HL-60 (cell line): ENCODE data around the gene TUBA1B.
A peak's percentile ranks its signal among the peaks of the same experiment; 100 is the strongest.

ENCODE experiments used
- DNase-seq, 2 experiments: peaks; one replicate each; pipeline ENCODE4 v3.0.0-alpha.2; 2010 to 2020; ENCODE audit warnings: low read depth in 1 of 2, low spot score in 1 of 2
- H3K27ac ChIP-seq: fragments of 250-450 bp; sonication (Bioruptor Pico); replicated peaks from 2 replicates; pipeline ENCODE4 v1.5.1; 2020; ENCODE audit warnings: mild to moderate bottlenecking, moderate library complexity
- H3K27me3 ChIP-seq: fragments of 250-450 bp; sonication (Bioruptor Pico); 2 replicates; pipeline ENCODE4 v1.5.1; 2021; ENCODE audit warnings: mild to moderate bottlenecking, moderate library complexity; ENCODE audit not compliant: insufficient read depth, poor library complexity, severe bottlenecking
- H3K4me3 ChIP-seq: replicated peaks from 2 replicates; pipeline ENCODE4 v1.5.1; 2011; ENCODE audit warnings: mild to moderate bottlenecking, control low read depth, low read length; ENCODE audit not compliant: insufficient read depth
- GABPA ChIP-seq: IDR thresholded peaks from 2 replicates; pipeline ENCODE4 v1.6.1; 2012; ENCODE audit warnings: low read depth
- POLR2AphosphoS5 ChIP-seq: IDR thresholded peaks from 2 replicates; pipeline ENCODE4 v1.6.1; 2012; ENCODE audit warnings: low read depth
- SPI1 ChIP-seq: IDR thresholded peaks from 2 replicates; pipeline ENCODE4 v1.6.1; 2012; ENCODE audit warnings: low read depth, mild to moderate bottlenecking, borderline replicate concordance
- long read RNA-seq: library from polyadenylated mRNA; unstranded; transcript quantifications from one replicate; pipeline ENCODE4 v2.0.0, GENCODE V29; 2020
- TF ChIP-seq, protein P1 (sequence below): IDR thresholded peaks from 2 replicates; pipeline ENCODE4 v1.6.1; 2012; ENCODE audit warnings: low read depth; ENCODE audit not compliant: insufficient replicate concordance
- TF ChIP-seq, protein P2 (sequence below): IDR thresholded peaks from one replicate; pipeline ENCODE4 v1.5.1; 2011; ENCODE audit warnings: low read length, control low read depth, inconsistent platforms; ENCODE audit not compliant: insufficient read depth

Gene TUBA1B
- long read RNA-seq, transcript TUBA1B-202 (4 exons, 1,627 nt): major isoform, 6,169 of 6,332 reads
- long read RNA-seq, transcript TUBA1B-201 (3 exons, 3,198 nt): minor isoform, 44 of 6,332 reads
- long read RNA-seq, partial matches to known transcripts: 36 of 6,332 reads
- long read RNA-seq, other reads (novel, unspliced or antisense): 80 of 6,332 reads

GRCh38 chr12:49131051-49131893 lies at the start of gene TUBA1B:
Gene TUBA1B, minus strand, starts transcription at chr12:49131395. Its CDS starts 95 bp downstream, at chr12:49131300.
- peak within 1 kb of the TSS; percentile 82 for H3K4me3 ChIP-seq
- TF ChIP-seq POLR2AphosphoS5: peak; percentile 96
- TF ChIP-seq, protein P1, sequence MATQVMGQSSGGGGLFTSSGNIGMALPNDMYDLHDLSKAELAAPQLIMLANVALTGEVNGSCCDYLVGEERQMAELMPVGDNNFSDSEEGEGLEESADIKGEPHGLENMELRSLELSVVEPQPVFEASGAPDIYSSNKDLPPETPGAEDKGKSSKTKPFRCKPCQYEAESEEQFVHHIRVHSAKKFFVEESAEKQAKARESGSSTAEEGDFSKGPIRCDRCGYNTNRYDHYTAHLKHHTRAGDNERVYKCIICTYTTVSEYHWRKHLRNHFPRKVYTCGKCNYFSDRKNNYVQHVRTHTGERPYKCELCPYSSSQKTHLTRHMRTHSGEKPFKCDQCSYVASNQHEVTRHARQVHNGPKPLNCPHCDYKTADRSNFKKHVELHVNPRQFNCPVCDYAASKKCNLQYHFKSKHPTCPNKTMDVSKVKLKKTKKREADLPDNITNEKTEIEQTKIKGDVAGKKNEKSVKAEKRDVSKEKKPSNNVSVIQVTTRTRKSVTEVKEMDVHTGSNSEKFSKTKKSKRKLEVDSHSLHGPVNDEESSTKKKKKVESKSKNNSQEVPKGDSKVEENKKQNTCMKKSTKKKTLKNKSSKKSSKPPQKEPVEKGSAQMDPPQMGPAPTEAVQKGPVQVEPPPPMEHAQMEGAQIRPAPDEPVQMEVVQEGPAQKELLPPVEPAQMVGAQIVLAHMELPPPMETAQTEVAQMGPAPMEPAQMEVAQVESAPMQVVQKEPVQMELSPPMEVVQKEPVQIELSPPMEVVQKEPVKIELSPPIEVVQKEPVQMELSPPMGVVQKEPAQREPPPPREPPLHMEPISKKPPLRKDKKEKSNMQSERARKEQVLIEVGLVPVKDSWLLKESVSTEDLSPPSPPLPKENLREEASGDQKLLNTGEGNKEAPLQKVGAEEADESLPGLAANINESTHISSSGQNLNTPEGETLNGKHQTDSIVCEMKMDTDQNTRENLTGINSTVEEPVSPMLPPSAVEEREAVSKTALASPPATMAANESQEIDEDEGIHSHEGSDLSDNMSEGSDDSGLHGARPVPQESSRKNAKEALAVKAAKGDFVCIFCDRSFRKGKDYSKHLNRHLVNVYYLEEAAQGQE: no peak
- peak within 1 kb of the TSS; percentile 100 for H3K27ac ChIP-seq
- no peaks in the 10 kb centered on the region for H3K27me3 ChIP-seq
- DNase-seq: peak; percentile 88 to 95

DNA sequence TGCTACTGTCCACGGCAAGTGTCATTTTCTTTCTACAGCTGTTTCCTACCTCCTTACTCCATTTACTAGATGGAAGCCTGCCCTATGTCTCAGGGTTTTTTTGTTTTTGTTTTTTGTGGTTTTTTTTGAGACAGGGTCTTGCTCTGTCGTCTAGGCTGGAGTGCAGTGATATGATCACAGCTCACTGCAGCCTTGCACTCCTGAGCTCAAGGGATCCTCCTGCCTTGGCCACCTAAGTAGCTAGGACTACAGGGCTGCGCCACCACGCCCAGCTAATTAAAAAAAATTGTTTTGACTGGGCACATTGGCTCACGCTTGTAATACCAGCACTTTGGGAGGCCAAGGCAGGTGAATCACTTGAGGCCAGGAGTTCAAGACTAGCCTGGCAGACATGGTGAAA lies 43.0 kb upstream of the TUBA1B start:
- DNase-seq: no peak
- H3K27ac ChIP-seq: no peak overlapping the region
- H3K4me3 ChIP-seq: no peak overlapping the region
- TF ChIP-seq GABPA: no peak
- no peak for TF ChIP-seq POLR2AphosphoS5
- TF ChIP-seq, protein P2, sequence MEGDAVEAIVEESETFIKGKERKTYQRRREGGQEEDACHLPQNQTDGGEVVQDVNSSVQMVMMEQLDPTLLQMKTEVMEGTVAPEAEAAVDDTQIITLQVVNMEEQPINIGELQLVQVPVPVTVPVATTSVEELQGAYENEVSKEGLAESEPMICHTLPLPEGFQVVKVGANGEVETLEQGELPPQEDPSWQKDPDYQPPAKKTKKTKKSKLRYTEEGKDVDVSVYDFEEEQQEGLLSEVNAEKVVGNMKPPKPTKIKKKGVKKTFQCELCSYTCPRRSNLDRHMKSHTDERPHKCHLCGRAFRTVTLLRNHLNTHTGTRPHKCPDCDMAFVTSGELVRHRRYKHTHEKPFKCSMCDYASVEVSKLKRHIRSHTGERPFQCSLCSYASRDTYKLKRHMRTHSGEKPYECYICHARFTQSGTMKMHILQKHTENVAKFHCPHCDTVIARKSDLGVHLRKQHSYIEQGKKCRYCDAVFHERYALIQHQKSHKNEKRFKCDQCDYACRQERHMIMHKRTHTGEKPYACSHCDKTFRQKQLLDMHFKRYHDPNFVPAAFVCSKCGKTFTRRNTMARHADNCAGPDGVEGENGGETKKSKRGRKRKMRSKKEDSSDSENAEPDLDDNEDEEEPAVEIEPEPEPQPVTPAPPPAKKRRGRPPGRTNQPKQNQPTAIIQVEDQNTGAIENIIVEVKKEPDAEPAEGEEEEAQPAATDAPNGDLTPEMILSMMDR: no peak
- TF ChIP-seq SPI1: no peak
- TF ChIP-seq, protein P1: no peak
- no peaks in the 10 kb centered on the region for H3K27me3 ChIP-seq

- no peak for DNase-seq
Observed at GRCh38 chr12:49170924-49171323, 39.7 kb upstream of the TUBA1B start.

More at GRCh38 chr12:49170924-49171323, 39.7 kb upstream of the TUBA1B start:
- H3K27ac ChIP-seq: no peak overlapping the region
- TF ChIP-seq GABPA: no peak
- TF ChIP-seq, protein P2: no peak
- TF ChIP-seq, protein P1: no peak
- no peak overlapping the region for H3K4me3 ChIP-seq
- no peaks in the 10 kb centered on the region for H3K27me3 ChIP-seq
